COLO668 (cell line): ENCODE data around the gene GPBP1.

Experiments used
- DNase-seq: peaks from one replicate; lab custom pipeline; 2025; ENCODE audit not compliant: unreplicated experiment; lab: John Stamatoyannopoulos, UW

Gene GPBP1

DNA sequence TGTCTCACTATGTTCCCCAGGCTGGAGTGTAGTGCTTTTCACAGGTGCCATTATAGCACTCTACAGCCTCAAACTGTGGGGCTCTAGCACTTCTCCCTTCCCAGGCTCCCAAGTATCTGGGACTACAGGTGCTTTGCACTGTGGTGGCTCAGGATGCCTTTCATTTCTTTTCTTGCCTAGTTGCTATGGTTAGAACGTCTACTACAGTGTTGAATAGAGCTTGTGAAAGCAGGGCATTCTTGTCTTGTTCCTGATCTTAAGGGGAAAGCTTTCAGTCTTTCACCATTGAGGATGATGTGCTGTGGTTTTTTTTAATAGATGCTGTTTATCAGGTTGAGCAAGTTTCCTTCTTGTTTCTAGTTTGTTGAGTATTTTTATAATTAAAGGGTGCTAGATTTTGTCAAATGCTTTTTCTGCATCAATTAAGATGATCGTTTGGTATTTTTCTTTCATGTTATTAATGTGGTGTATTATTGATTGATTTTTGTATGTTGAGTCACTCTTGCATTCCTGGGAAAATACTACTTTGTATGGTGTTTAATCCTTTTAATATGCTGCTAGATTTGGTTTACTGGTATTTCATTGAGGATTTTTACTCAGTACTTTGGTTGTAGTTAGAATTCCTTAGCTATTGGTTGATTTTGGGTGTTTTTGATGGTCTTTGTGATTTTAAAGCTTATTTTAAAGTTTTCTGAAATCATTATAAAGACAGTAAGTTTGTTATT lies 35.6 kb downstream of the GPBP1 start:
- no peak for DNase-seq

DNA sequence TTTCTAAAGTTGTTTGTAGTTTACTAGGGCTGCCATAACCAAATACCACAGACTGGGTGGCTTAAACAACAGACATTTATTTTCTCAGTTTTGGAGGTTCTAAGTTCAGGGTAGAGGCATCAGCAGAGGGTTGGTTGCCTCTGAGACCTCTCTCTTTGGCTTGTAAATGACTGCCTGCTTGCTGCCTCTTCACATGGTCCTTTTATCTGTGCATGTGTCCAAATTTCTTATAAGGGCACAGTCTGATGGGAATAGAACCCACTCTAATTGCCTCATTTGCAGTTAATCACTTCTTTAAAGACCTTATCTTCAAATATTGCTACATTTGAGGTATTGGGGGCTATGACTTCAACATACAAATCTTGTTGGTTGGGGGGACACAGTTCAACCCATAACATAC lies 36.8 kb downstream of the GPBP1 start:
- no peak for DNase-seq

DNA sequence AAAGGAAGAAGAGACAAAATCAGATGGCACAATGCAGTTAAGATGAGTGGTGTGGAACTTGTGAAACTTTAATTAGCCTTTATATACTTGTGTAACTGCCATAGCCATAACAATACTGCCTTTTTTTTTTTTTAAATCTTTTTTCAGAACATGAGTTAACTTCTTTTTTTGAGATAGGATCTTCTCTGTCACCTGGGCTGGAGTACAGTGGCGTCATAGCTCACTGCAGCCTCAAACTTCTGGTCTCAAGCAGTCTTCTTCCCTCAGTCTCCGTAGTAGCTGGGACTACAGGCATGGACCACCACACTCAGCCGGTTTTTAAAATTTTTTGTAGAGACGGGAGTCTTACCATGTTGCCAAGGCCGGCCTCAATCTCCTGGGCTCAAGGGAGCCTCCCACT lies 37.2 kb downstream of the GPBP1 start:
- no peak for DNase-seq

DNA sequence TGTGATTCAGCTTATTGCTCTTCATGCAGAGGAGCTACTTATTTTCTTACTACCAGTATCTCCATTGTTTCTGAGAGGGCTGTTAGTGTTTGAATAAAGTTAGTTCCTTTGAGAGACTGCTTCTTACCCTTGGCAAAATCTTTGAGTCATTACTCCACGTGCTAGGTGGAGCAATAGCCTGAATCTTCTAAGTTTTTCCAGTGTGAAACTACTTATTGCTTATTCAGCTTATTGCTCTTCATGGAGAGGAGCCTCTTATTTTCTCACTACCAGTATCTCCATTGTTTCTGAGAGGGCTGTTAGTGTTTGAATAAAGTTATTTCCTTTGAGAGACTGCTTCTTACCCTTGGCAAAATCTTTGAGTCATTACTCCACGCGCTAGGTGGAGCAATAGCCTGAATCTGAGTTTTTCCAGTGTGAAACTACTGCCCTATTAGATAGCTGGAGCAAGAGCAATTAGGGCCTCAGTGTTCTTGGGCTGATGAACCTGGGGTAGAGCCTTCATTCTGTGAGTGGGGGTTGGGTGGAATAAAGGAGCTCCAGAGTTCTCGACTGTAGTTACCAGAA lies 41.9 kb downstream of the GPBP1 start:
- DNase-seq = no peak

DNA sequence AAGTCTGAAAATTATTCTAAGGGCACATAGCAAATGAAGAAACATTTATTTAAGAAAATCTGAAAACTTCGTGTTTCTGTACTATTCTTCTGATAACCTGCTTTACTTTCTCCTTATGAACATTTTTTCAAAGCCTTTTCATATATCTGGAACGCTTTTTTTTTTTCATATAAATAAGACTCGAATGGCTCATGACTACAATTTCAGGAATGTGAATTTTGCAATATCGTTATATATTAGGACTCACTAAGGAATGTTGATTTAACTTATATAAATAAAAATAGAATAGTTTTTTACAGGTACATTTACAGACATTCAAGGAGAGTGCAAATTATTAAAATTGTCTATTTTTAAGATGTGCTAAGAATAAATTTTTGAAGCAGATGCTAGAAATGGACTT lies 42.9 kb downstream of the GPBP1 start:
- no peak for DNase-seq

DNA sequence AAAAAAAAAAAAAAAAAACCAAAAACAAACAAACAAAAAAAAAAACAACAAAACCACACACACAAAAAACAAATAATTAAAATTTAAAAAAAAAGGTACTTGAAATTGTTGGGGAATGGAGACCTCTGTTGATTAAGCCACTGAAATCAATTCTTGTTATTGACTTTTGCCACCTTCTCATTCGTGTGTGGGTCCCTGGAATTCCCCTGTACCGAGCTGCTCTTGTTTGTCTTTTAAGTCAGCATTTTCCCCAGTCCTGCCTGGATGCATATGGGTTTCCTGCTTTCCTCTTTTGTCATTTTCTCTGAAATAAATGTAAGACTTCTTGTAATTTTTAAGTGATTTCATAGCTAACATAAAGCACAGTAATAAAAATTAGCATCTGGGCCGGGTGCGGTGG lies 45.5 kb downstream of the GPBP1 start:
- peak; percentile 0 for DNase-seq

DNA sequence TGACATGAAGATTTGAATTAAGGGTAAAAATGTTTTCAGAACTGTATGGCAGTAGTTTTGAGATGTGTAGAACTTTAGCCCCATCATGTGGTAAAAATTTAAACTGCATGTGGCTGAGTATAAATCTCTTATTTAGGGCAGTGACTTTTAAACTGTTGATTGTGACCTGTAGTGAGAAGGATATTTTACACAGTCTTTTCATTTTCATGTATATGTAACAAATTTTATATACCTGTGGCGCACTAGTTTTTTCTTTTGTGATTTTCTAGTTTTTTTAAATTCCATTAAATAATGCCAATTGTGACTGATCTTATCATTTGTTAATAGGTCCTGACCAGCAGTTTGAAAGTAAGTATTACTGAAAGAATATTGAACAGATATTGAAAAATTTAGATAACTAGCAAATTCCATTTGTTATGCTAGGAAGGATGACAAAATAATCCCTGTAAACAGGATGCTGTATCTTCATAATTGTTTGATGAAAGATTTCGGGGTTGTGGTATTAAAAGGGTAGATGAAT lies 47.2 kb downstream of the GPBP1 start:
- DNase-seq = peak; percentile 3

DNA sequence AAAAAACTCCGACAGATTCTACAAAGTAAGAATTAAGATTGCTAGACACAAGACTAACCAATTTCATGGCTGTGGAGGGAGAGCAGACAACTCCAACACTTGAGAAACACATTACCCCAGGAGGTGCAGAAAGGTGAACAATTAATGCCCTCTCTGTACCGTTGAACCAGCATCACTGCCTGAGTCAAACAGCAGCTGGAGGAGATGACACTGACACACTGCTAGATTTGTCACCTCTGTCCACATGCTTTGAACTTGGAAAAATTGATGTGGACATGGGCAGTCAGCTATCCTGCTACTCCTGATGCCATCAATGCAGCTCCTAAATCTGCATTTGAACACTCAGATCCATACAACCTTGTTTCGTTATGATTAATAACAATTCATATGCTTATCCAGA lies 51.7 kb downstream of the GPBP1 start:
- no peak for DNase-seq

DNA sequence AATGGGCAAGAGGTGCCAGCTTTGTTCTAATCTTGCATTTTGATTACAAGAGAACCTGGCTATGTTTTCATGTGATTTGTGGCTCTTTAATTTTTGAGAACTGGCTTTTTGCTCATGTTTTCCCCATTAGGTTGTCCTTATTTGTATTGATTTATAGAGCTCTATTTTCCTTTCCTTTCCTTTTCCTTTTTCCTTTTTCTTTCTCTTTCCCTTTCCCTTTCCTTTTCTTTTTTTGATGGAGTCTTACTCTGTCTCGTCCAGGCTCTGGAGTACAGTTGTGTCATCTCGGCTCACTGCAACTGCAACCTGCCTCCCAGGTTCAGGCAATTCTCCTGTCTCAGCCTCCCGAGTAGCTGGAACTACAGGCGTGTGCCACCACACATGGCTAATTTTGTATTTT lies 55.5 kb downstream of the GPBP1 start:
- no peak for DNase-seq

DNA sequence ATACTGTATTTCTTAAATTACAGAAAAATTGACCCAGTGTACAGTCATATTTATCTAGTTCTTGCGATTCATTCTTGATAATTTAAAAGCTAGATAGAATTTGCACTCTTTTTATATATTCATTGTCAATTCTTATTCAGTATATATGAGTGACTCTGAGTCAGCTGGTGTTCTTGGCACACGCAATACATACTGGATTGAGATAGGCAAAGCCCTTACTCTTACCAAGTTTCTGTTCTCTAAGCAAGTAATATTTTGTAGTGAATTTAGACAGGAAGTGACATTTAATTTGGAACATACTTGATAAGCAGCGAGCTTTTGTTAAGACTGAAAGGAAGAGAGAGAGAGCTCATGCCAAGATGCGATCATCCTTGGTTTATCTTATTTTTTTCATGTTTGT lies 57.7 kb downstream of the GPBP1 start:
- no peak for DNase-seq

DNA sequence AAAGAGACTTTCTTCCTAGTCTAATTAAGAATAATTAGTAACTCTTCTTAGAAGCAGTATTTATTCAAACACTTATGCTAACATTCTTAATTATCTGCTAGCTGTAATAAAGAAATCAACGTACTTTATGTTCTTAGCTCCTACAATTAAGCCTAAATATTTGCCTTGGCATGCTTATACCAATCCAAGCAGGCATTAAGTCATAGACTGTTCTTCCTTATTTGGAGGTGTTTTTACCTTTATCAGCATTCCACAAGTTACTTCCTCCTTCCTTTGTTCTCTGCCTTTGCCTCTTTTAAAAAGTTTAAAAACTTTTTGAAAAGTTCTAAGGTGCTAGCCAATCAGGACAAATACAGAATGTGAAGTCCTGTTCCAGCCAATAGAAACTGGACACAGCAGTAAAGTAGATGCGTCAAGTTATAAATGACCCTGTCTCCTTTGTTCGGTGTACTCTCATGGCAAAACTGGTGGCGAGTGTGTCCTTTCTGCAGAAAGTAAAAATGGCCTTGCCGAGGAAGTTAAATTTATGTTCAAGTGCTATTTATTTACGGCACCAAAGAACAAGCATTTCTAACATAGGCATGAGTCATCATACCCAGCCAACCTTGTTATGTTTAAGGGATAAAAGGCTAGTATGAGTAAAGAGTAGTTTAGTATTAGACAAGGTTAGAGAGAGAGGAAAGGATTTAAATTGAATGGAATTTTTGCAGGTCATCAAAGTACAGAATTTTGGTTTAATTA lies 58.6 kb downstream of the GPBP1 start:
- no peak for DNase-seq

DNA sequence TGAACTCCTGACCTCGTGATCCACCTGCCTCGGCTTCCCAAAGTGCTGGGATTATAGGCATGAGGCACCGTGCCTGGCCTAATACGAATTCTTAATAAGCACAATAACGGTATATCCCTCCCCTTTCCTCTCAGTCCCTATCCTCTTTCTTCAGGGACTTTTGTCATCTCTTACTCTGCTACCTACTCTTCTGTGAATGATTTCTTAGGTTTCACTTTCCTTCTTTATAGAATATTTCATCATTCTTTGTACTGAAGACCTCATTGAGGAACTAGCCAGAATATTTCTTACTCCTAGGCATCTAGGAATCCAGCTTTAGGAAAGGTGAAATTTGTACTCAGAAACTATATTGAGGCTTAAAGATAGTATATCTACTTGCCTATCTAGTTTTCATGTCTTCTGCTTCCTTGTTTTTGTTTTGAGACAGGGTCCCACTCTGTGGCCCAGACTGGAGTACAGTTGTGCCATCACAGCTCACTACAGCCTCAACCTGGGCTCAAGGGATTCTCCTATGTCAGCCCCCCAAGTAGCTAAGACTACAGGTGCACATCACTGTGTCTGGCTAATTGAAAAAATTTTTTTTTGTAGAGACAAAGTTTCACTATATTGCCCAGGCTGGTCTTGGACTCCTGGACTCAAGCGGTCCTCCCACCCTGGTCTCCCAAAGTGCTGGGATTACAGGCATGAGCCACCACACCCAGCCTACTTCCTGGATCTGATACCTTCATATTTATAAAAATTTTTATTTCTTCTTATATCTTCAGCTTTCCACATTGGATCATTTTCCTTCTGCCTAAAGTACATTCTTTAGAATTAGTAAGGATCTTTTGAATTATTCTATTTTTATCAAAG lies 69.7 kb downstream of the GPBP1 start:
- no peak for DNase-seq

DNA sequence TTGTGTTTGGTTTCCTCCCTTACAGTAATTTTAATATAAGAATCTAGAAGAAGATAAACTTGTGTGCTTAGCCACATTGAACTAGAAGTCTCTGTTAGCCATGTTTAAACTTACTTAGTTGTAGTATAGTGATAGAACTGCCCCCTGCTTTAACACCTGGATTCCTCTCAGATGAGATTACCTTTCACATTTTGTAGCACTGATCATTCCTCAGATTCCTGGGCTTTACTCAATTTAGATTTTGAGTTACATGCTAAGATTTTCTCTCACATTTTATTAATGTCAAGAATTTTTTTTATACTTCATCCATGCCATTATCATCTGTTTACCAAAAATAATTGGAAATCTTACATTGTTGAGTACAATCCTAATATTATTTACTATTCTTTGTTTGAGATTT lies 70.5 kb downstream of the GPBP1 start:
- no peak for DNase-seq

DNA sequence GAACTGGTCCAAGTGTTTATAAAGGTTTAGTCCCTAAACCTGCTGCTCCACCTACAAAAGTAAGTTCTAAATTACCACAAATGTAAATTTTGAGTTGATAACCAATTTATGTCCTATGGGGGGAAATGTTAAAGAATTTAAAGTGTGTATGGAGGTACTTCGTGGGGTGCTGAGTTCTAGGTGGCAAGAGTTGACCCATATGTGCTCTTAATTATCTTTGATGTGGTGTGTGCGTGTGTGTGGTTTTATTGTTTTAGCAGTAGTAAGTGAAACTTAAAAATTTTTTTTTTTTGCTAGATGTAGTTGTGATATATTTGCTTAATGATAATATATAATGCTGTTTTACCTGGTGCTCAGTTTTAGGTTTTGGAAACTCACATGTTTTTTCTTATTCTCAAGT lies 72.6 kb downstream of the GPBP1 start:
- DNase-seq = no peak

DNA sequence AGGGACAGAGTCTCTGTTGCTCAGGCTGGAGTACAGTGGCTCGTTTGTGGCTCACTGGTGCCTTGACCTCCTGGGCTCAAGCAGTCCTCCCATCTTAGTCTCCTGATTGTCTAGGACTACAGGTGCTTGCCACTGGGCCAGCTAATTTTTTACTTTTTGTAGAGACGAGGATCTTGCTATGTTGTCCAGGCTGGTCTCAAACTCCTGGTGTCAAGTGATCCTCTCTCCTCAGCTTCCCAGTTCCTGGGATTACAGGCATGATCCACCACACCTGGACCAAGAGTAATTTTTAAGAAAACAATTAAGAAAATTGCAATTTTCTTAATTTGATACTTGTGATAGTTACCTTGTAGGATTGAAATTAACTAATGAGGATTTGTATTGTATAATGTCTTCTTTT lies 73.9 kb downstream of the GPBP1 start:
- DNase-seq = no peak

DNA sequence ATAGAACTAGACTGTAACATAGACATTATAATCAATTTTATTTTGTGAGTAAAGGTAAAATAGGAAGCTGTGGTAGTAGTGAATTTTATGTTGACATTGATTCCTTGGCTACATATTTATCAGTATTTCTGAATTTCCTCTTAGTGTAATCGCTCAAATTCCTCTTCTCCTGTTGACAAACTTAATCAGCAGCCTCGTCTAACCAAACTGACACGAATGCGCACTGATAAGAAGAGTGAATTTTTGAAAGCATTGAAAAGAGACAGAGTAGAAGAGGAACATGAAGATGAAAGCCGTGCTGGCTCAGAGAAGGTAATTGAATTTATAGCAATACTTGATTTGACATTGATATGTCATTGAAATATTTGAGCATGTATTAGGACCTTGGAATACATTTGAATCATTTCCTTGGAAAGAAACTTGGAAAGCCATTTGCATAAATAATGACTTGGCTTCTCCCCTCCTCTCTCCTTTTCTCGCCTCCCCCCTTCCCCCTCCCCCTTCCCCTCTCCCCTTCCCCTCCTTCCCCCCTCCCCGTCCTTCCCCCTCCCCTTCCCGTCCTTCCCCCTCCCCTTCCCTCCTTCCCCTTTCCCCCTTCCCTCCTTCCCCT lies 75.5 kb downstream of the GPBP1 start:
- no peak for DNase-seq

DNA sequence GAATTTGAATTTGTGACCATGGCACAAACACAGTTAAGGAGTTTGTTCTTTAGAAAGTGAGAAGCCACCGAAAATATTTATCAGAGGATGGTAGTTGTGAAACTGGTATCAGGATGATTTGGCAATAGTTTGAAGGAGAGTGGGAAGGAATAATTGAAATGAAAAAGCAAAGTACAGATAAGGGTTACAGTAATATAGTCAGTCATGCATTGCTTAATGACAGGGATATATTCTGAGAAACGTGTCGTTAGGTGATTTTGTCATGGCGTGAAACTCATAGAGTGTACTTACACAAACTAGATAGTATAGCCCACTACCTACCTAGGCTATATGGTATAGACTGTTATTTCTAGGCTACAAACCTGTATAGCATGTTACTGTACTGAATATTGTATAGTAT lies 84.2 kb downstream of the GPBP1 start:
- DNase-seq = no peak

DNA sequence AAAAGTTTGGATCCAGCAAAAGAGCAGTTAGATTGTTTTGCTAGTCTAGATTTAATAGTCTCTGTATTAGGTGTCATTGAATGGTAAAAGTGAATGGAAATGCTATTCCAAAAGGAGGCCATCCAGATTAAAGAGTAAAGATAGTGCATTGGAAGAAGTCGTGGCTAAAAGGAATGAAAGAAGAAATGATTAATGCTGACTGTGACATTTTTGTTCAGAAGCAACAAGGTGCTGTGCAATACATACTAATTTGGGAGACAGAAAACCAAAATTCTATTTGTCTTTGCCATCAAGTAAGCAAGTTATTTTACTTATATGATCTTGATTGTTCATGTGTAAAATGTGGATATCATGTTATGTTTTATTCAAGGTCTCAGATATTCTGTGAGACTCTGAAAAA lies 85.1 kb downstream of the GPBP1 start:
- DNase-seq = no peak

DNA sequence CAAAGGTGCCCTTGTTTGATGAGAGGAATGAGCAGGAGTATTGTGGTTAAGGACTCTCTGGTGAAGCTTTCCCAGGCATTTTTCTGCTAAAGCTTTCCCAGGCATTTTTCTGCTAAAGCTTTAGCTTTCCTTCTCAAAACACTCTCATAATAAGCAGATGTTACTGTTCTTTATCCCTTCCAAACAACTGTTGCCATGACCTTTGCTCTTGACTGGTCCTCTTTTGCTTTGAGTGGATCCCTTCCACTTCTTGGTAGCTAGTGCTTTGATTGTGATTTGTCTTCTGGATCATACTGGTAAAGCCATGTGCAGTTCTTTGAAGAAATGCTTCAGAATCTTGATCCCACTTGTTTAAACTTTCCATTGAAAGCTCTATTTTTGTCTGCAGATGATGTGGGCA lies 85.8 kb downstream of the GPBP1 start:
- no peak for DNase-seq

DNA sequence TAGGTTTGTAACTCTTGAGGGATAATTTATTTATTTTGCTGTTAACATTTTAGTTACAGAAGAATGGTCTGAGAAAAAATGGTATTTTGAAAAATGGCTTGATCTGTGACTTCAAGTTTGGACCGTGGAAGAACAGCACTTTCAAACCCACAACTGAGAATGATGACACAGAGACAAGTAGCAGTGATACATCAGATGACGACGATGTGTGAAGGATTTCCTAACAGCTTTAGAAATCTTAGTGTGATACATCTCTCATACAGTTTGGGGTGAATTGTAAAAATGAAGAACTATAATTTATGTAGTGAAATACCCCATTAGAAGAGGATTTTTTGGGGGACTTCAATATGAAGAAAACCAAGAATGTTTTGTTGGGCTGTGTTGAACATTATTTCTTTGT lies 88.7 kb downstream of the GPBP1 start:
- no peak for DNase-seq

DNA sequence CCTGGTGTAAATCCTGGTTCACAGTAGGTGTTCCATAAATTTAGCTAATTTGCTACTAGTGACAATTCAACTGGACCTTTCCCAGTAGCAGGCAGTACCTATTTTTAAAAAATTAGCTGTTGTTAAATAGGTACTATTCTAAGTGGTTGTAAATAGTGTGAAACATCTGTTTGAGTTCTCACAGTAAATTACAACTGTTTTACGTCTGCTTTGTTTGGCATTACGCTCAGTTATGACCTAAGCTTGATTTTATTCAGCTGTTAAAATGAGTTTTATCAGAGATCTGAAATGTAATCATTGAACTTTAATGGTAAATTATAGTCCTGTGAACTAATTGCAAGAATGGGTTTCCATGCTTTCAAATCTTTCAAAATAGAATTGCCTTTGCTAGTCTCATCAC lies 93.9 kb downstream of the GPBP1 start:
- no peak for DNase-seq
